GM04504 (cell line): ENCODE data around the gene NAPEPLD.
A peak's percentile ranks its signal among the peaks of the same experiment; 100 is the strongest.

Experiments
- DNase-seq: peaks from one replicate; pipeline ENCODE4 v3.0.0-alpha.2; 2012; ENCODE audit warnings: low read depth

Gene NAPEPLD

GRCh38 chr7:103143868-103144267 lies 5.0 kb downstream of the NAPEPLD start:
- DNase-seq = no peak

DNA sequence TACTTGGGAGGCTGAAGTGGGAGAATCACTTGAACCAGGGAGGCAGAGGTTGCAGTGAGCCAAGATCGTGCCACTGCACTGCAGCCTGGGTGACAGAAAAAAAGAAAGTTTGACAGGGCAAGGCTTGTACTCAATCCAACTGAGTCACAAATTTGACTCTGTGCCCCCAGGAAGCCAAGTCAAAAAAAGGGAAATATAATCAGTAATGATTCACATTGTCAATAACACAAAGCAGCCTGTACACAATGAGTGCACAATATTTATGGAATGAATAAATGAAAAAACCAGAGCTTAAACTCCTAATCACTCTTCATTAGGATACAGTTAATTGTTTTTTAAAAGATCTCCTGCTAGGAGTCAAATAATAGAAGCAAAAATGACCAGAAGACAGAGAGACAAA lies 6.4 kb downstream of the NAPEPLD start:
- no peak for DNase-seq

DNA sequence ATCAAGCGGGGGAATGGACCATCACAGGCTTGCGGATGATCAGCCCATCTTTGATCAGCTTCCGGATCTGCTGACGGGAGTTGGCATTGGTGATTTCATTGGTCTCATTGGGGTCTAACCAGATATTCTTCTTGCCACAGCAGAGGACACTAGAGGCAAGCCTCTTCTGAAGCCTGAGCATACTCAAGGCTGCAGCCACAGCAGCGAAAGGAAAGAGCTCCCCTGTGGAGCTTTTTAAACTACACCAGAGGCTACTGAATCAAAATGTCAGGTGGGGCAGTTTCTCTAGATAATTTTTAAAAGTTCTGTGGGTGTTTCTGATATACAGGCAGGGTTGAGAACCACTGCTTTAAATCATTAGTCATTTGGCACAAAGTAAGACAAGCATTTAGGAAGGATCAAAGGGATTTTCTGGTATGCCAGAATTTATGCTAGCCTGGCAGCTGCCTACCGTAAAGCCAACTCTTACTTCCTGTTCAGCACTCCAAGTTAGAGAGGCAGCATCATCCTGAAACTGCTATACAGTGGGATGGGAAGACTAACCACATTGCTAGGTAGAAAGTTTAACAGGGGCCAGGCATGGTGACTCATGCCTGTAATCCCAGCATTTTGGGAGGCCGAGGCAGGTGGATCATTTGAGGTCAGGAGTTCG lies 7.0 kb downstream of the NAPEPLD start:
- no peak for DNase-seq

DNA sequence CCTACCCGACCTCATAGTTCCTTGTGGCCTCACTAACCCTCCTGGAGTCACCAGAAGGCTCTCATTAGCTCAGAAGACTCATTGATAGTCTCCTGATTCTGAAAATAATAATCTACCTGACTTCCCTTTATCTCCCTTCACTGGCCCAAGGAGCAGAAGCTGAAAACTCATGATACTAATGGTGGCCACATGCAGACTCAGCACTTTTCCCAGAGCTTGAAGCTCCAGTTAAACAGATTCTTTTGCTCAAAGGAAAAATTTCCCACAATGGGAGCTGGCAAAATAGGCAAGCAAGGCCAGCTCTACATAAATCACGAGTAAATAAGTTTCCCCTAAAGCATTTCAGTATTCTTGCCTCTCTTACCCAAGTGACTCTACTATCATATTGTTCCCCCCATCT lies 8.2 kb downstream of the NAPEPLD start:
- DNase-seq = no peak

DNA sequence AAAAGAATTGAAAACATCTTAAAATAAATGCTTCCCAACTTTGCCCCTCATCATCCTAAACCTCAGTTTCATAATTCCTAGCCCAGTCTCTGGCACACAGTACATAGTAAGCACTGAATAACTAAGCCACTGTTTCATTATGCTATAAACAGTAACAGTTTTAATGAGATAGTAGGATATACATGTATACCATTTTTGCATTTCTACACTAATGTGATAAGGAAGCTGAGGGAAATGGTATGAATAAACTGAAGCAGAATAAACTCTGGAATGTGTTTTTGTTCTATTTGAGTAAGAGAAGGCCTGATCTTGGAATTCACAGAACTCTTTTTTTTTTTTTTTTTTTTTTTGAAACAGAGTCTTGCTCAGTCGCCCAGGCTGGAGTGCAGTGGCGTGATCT lies 8.8 kb downstream of the NAPEPLD start:
- DNase-seq = no peak

GRCh38 chr7:103134836-103135554 lies 13.9 kb downstream of the NAPEPLD start:
- no peak for DNase-seq

DNA sequence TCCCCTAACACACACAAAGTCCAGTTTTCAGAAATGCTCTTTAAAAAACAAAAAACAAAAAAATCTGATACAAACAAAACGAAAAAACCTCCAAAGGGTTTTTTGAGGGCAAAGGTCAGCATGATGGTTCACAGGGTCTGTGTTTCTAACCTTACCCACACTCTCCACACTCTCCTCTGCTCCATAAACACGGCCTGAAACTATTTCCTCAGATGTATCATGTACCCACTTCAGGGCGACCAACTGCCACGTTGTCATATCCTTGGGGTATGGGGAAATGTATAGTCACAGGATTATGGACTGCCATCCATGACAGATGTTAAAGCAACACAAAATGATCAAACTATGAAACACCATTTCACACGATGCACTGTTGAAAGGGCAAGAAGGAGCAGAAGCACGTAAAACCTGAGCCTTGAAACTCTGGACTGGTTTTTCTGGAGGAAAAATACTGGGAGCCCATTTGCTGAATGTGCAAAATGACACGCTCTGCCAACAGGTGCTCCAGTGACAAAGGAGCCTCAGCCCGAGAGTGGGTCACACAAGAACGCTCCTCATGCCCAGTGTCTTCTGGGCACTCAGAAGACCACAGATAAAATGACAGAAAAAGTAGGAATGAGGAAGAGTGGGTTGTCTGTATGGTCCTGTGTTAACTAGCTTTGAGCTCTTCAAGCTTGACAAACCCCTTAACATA lies 15.8 kb downstream of the NAPEPLD start:
- no peak for DNase-seq

DNA sequence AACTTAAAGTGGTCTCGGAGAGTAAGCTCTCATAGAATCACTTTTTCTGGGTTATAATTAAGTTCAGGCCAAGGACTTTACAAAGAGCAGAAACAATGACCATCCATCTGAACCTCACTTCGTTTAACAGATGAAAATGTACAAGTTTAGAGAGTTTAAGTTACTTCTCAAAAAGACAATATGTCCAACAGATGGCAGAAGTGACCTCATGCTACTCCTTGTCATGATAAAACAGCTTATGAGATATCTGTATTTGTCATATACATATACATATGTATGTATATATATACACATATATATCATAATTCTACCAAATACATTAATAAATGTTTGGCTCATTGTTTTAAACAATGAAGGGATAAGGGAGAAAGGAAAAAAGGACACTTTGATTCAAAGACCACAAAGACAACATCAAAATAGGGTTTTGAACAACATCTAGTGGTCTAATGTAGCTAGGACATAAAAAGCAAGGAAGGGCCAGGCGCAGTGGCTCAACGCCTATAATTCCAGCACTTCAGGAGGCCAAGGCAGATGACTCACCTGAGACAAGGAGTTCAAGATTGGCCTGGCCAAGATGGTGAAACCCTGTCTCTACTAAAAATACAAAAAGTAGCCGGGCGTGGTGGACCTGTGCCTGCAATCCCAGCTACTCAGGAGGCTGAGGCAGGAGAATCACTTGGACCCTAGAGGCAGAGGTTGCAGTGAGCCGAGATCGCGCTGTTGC lies 17.8 kb downstream of the NAPEPLD start:
- no peak for DNase-seq

DNA sequence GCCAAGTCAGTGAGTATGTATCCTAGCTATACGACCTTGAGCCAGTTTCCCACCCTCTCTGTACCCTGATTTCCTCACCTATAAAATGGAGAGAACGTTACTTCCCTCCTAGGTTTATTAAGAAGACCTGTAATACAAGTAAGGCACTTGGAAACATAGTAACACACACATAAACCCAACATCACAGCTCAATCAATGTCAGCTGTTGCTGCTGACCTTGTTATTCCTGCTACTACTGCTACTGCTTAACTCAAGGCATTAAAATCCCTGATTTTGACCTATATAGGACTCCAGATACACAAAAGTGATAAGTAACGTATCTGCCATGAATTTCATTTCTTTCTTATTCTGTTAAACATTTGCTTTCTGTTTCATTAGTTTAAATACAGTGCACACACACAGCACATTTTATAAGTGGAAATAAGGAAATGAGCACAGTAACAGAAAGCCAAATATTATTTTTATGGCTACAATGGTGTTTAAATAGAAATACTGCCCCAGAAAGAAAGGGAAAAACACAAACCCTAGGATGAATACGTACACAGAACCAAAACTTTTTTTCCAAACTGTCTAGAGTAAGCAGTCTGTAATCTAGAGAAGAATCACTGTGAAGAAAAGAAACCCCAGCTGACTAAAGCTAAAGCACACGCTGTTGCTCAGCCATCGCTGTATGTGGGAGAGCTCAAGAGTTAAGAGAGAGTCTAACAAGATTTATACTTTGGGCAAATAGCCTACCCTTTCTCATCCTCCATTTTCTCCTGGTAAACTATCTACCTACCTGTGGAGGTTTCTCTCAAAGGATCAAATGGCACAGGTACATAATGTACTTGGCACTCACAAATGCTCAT lies 19.0 kb downstream of the NAPEPLD start:
- no peak for DNase-seq

DNA sequence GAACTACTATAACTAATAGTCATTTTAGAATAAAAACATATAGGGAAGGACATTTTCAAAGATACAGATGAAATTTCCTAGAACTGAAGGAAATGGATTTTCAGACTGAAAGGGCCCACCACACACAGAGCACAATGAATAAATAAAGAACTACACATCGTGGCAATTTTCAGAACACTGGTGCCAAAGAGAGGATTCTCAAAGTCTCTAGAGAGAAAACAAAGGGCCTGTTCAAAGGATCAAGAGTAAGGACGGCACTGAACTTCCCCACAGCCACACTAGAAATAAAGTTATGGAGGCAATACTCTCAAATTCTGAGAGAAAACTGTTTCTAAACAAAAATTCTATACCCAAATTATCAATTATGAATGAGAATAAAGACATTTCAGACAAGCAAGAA lies 21.9 kb downstream of the NAPEPLD start:
- no peak for DNase-seq

GRCh38 chr7:103124429-103124979 lies 24.4 kb downstream of the NAPEPLD start:
- no peak for DNase-seq

DNA sequence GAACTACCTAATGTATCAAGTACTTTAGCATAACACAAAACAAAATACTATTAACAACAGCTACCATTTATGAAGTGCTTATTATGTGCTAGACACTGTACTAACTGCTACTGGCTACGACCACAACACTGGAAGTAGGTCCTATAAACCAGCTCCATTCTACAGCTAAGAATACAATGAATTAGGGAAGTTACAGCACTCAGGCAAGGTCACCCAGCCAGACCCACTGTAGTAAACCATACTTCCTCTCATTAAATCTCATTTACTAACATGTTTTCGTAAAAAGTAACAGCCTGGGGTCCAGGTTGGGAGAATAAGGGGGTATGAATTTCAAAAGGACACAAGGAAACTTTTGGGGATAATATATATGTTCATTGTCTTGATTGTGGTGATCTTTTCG lies 25.4 kb downstream of the NAPEPLD start:
- DNase-seq = no peak

DNA sequence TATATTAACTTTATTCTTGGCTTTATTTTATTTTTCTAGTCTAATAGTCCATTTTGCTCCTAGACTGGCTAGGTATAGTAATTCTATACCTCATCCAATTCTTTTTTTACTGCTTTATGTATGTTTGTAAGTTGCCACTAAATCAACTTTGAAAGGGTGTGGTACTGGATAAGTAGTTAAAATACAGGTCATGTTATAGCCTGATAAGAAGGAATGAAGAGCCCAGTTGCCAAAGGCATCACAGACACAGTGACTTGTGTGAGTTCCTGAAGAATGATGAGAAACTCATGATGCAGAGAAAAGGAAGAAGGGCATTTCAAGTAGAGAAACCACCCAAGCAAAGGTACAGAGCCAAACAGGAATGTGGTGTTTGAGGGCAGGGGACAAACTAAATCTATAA lies 27.3 kb downstream of the NAPEPLD start:
- DNase-seq = no peak

DNA sequence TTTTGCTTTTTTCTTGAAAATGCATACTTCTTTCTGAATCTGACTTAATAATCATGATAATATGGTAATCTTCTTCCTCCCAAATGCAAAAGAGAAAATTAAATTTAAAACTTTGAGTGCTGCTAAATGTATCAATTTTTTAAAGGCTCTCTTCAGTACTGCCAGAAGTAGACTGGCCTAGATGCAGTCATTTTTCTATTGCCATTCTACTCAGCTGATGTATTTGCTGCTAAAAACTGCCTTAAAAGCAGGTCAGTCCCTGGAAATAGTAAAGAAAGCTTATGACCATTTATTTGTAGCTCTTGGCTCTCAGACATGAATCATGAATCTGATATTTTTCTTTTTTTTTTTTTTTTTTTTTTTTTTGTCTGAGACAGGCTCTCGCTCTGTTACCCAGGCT lies 28.5 kb downstream of the NAPEPLD start:
- no peak for DNase-seq

DNA sequence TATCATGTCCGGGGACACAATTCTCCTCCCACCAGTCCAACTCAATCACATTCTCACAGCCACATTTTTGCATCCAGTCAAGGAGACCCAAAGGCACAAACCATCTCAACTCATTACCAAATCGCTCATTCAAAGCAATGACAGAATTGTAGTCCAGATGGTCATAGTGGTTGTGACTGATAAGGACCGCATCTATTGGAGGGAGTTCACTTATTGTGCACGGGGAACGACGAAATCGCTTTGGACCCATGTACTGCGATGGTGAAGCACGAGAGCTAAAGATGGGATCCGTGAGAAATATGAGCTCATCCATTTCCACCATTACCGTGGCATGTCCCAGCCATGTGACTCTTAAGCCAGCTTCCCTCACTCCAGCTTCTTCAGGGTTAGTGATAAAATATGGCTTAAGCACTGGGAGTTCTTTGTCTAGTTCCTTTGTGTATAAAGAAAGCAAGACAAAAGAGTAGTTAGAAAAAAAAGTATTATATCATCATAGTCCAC lies 29.1 kb downstream of the NAPEPLD start:
- no peak for DNase-seq

DNA sequence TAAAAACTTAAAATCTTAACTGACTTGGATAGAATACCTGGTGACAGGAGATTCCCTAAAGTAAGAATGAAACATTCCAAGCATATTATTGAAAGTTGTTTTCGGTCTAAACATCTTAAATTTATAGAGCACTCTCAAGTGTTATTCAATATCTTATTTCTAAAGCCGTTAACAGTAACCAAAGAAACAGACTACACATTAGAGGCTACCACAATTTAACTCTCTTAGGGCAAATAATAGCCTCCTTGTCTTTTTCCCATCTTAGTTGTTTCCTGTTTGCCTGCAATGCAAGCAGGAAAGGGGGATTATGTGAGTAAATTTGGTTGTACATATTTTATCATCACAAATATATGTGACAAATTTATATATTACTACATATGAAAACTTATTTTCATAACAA lies 31.4 kb downstream of the NAPEPLD start:
- no peak for DNase-seq

- no peak for DNase-seq
Observed at GRCh38 chr7:103116991-103117390, 31.9 kb downstream of the NAPEPLD start.

DNA sequence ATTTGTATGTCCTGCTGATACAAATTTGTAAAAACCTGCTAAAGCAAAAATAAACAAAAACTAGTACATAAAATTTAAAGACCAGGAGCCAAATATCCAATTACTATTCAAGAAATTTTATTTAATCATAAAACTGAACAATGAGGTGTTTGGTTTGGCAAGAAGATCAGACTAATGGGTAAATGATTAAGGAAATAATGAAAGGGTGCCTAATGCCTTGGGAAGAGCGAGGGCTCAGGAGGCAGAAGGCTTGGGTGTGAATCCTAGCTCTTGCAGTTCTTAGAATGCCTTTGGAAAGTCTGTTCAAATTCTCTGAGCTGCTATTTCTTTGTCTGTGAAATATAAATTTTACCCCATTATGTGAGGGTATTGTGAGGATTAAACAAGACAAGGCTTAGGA lies 32.4 kb downstream of the NAPEPLD start:
- no peak for DNase-seq

DNA sequence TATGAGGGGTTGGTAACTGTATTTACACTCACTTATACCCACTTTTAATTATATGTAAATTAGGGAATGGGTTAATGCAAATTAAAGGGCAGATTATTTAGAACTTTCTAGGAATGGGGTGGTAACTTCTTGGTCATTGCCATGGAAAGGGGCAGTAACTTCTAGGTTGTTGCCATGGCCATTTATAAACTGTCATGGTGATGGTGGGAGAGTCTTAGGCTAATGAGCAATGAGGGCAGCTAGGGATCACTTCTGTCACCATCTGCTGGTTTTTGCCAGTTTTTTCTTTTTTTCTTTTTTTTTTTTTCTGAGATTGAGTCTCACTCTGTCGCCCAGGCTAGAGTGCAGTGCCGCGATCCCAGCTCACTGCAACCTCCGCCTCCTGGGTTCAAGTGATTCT lies 33.1 kb downstream of the NAPEPLD start:
- no peak for DNase-seq

GRCh38 chr7:103114576-103115008 lies 34.3 kb downstream of the NAPEPLD start:
- DNase-seq = no peak

GRCh38 chr7:103113164-103113563 lies 35.7 kb downstream of the NAPEPLD start:
- DNase-seq = peak; percentile 81
